HL-60 (cell line): ENCODE results near the gene CPPED1.

Experiments used
- DNase-seq, 2 experiments: peaks; one replicate each; pipeline ENCODE4 v3.0.0-alpha.2; 2010 to 2020; ENCODE audit warnings: low read depth in 1 of 2, low spot score in 1 of 2
- H3K27ac ChIP-seq: fragments of 250-450 bp; sonication (Bioruptor Pico); replicated peaks from 2 replicates; pipeline ENCODE4 v1.5.1; 2020; ENCODE audit warnings: mild to moderate bottlenecking, moderate library complexity
- H3K27me3 ChIP-seq: fragments of 250-450 bp; sonication (Bioruptor Pico); 2 replicates; pipeline ENCODE4 v1.5.1; 2021; ENCODE audit warnings: mild to moderate bottlenecking, moderate library complexity; ENCODE audit not compliant: insufficient read depth, poor library complexity, severe bottlenecking
- H3K4me3 ChIP-seq: replicated peaks from 2 replicates; pipeline ENCODE4 v1.5.1; 2011; ENCODE audit warnings: mild to moderate bottlenecking, control low read depth, low read length; ENCODE audit not compliant: insufficient read depth
- GABPA ChIP-seq: IDR thresholded peaks from 2 replicates; pipeline ENCODE4 v1.6.1; 2012; ENCODE audit warnings: low read depth
- POLR2AphosphoS5 ChIP-seq: IDR thresholded peaks from 2 replicates; pipeline ENCODE4 v1.6.1; 2012; ENCODE audit warnings: low read depth
- SPI1 ChIP-seq: IDR thresholded peaks from 2 replicates; pipeline ENCODE4 v1.6.1; 2012; ENCODE audit warnings: low read depth, mild to moderate bottlenecking, borderline replicate concordance
- TF ChIP-seq, protein P1 (sequence below): IDR thresholded peaks from 2 replicates; pipeline ENCODE4 v1.6.1; 2012; ENCODE audit warnings: low read depth; ENCODE audit not compliant: insufficient replicate concordance
- TF ChIP-seq, protein P2 (sequence below): IDR thresholded peaks from one replicate; pipeline ENCODE4 v1.5.1; 2011; ENCODE audit warnings: low read length, control low read depth, inconsistent platforms; ENCODE audit not compliant: insufficient read depth

Gene CPPED1

DNA sequence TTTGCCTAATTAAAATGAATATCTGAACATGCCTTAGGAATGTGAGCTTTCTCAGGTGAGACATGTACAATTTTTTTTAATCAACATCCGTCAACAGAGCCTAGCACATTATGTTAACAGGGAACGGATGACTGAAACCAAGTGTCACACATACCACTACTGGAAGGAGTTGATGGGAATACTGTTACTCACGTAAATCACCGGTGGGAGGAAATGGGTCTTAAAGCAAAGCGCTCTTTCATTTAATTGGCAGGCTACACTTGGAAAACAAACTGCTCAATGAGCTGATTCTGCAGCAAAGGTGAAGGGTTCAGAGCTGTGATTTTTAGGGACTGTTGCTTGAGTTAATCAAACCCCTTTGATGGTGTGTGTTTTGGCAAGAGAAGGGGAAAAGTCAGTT lies 4.8 kb downstream of the CPPED1 start:
- no peak for DNase-seq
- TF ChIP-seq, protein P1, sequence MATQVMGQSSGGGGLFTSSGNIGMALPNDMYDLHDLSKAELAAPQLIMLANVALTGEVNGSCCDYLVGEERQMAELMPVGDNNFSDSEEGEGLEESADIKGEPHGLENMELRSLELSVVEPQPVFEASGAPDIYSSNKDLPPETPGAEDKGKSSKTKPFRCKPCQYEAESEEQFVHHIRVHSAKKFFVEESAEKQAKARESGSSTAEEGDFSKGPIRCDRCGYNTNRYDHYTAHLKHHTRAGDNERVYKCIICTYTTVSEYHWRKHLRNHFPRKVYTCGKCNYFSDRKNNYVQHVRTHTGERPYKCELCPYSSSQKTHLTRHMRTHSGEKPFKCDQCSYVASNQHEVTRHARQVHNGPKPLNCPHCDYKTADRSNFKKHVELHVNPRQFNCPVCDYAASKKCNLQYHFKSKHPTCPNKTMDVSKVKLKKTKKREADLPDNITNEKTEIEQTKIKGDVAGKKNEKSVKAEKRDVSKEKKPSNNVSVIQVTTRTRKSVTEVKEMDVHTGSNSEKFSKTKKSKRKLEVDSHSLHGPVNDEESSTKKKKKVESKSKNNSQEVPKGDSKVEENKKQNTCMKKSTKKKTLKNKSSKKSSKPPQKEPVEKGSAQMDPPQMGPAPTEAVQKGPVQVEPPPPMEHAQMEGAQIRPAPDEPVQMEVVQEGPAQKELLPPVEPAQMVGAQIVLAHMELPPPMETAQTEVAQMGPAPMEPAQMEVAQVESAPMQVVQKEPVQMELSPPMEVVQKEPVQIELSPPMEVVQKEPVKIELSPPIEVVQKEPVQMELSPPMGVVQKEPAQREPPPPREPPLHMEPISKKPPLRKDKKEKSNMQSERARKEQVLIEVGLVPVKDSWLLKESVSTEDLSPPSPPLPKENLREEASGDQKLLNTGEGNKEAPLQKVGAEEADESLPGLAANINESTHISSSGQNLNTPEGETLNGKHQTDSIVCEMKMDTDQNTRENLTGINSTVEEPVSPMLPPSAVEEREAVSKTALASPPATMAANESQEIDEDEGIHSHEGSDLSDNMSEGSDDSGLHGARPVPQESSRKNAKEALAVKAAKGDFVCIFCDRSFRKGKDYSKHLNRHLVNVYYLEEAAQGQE = no peak
- no peak for TF ChIP-seq POLR2AphosphoS5
- TF ChIP-seq, protein P2, sequence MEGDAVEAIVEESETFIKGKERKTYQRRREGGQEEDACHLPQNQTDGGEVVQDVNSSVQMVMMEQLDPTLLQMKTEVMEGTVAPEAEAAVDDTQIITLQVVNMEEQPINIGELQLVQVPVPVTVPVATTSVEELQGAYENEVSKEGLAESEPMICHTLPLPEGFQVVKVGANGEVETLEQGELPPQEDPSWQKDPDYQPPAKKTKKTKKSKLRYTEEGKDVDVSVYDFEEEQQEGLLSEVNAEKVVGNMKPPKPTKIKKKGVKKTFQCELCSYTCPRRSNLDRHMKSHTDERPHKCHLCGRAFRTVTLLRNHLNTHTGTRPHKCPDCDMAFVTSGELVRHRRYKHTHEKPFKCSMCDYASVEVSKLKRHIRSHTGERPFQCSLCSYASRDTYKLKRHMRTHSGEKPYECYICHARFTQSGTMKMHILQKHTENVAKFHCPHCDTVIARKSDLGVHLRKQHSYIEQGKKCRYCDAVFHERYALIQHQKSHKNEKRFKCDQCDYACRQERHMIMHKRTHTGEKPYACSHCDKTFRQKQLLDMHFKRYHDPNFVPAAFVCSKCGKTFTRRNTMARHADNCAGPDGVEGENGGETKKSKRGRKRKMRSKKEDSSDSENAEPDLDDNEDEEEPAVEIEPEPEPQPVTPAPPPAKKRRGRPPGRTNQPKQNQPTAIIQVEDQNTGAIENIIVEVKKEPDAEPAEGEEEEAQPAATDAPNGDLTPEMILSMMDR = no peak
- TF ChIP-seq SPI1 = no peak
- TF ChIP-seq GABPA = no peak
- Histone ChIP-seq H3K27me3 (no peaks in the 10 kb centered on the region), H3K4me3 (no peak overlapping the region), H3K27ac (no peak overlapping the region)

DNA sequence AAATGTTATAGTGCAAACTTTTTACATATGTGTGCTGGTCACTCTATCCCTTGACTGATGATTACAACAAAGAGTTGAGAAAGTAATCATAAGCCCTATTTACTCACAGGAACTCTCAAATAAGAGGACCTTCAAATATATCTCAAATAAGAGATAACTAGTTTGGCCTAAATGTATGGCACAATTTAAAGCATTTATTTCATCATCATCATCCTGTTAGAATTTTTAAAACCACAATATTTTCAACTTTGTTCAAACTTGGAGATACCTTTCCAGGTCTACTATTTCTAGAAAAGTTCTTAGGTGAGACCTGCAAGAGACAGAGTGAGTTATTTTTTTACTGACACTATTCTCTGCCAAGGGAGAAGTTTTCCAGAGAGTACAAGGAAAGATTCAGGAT lies 5.5 kb downstream of the CPPED1 start:
- no peak for DNase-seq
- Histone ChIP-seq H3K27ac (no peak overlapping the region), H3K4me3 (no peak overlapping the region), H3K27me3 (no peaks in the 10 kb centered on the region)
- TF ChIP-seq, protein P2 = no peak
- TF ChIP-seq SPI1 (no peak), POLR2AphosphoS5 (no peak), GABPA (no peak)
- TF ChIP-seq, protein P1 = no peak

DNA sequence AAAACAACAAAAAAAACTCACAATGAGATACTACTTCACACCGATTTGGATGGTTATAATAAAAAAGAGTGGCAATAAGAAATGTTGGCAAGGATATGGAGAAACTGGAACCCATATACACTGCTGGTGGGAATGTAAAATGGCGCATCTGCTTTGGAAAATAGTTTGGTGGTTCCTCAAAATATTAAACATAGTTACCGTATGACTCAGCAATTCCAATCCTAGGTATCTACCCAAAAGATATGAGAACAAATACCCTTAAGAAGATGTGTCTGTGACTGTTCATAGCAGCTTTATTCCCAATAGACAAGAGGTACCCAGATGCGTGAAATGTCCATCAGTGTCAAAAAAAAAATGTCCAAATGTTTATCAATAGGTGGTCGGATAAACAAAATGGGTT lies 7.2 kb downstream of the CPPED1 start:
- DNase-seq = no peak
- Histone ChIP-seq H3K4me3 (no peak overlapping the region), H3K27ac (no peak overlapping the region), H3K27me3 (no peaks in the 10 kb centered on the region)
- TF ChIP-seq POLR2AphosphoS5 (no peak), SPI1 (no peak), GABPA (no peak)
- TF ChIP-seq, protein P1 = no peak
- TF ChIP-seq, protein P2 = no peak
